SK-N-SH (cell line): Measurements from ENCODE around the gene CD86. TPM values are rescaled to one million over a fixed set of nuclear protein-coding genes. Genes with fewer than 3 reads are reported as not detected.

ENCODE experiments used
- CTCF ChIA-PET: fragments of 300-600, 350-600 bp; formaldehyde crosslinking; extraction: SDS; loops from one replicate; lab custom pipeline; 2021; lab: Yijun Ruan, JAX
- POLR2A ChIA-PET: fragments of 350-600 bp; sonication (Branson Sonifier 250); formaldehyde crosslinking; extraction: SDS; loops from one replicate; lab custom pipeline; 2020; ENCODE audit warnings: antibody characterized with exemption, inconsistent platforms; lab: Yijun Ruan, JAX
- DNase-seq: peaks from one replicate; pipeline ENCODE4 v3.0.0; 2012
- H2AFZ ChIP-seq: fragments of 200-600 bp; sonication (generic); 2 replicates; pipeline ENCODE4 v1.8.1; 2016; ENCODE audit warnings: antibody characterized with exemption, mild to moderate bottlenecking, low read depth
- H3F3A ChIP-seq: fragments of 200-600 bp; sonication (generic); replicated peaks from 2 replicates; pipeline ENCODE3; 2016; ENCODE audit warnings: antibody characterized with exemption, mild to moderate bottlenecking; ENCODE audit not compliant: insufficient read depth
- H3K27ac ChIP-seq, 2 experiments: fragments of 200-500 bp in 1 of 2; fragments of 200-600 bp in 1 of 2; sonication (Bioruptor generic) in 1 of 2; sonication (generic), shearing (Covaris generic) in 1 of 2; 2 replicates each; pipeline versions ENCODE4 v1.5.1 to v1.6.1; 2014 to 2016; ENCODE audit warnings: low read depth in 2 of 2, inconsistent platforms in 1 of 2, low read length in 1 of 2, mild to moderate bottlenecking in 1 of 2, mixed read lengths in 1 of 2
- H3K27me3 ChIP-seq: fragments of 200-600 bp; sonication (generic), shearing (Covaris generic); 2 replicates; pipeline ENCODE4 v1.6.1; 2016; ENCODE audit warnings: mixed run types; ENCODE audit not compliant: insufficient read depth
- H3K36me3 ChIP-seq, 2 experiments: fragments of 200-500 bp in 1 of 2; fragments of 200-600 bp in 1 of 2; sonication (Bioruptor generic) in 1 of 2; sonication (generic) in 1 of 2; replicated peaks in 1 of 2; 2 replicates each; pipeline versions ENCODE3 to v1.5.1; 2014 to 2016; ENCODE audit warnings: low read length in 1 of 2, mild to moderate bottlenecking in 1 of 2; ENCODE audit not compliant: insufficient read depth in 2 of 2, control insufficient read depth in 1 of 2
- H3K4me1 ChIP-seq, 2 experiments: fragments of 200-500 bp in 1 of 2; fragments of 200-600 bp in 1 of 2; sonication (Bioruptor generic) in 1 of 2; sonication (generic), shearing (Covaris generic) in 1 of 2; 2 replicates each; pipeline versions ENCODE4 v1.5.1 to v1.6.1; 2014 to 2016; ENCODE audit warnings: low read depth in 1 of 2, low read length in 1 of 2, mixed run types in 1 of 2; ENCODE audit not compliant: insufficient read depth in 2 of 2, control insufficient read depth in 1 of 2
- H3K4me2 ChIP-seq: fragments of 200-600 bp; sonication (generic), shearing (Covaris generic); 2 replicates; pipeline ENCODE4 v1.6.1; 2017; ENCODE audit warnings: mixed run types
- H3K4me3 ChIP-seq, 2 experiments: fragments of 200-500 bp in 1 of 2; fragments of 200-600 bp in 1 of 2; sonication (Bioruptor generic) in 1 of 2; sonication (generic), shearing (Covaris generic) in 1 of 2; 2 replicates each; pipeline versions ENCODE4 v1.5.1 to v1.8.1; 2014 to 2016; ENCODE audit warnings: low read depth in 2 of 2, inconsistent platforms in 1 of 2, low read length in 1 of 2, mild to moderate bottlenecking in 1 of 2, mixed read lengths in 1 of 2, moderate library complexity in 1 of 2
- H3K79me2 ChIP-seq: fragments of 200-600 bp; sonication (generic); 2 replicates; pipeline ENCODE4 v1.8.1; 2017; ENCODE audit warnings: mild to moderate bottlenecking; ENCODE audit not compliant: insufficient read depth
- H3K9ac ChIP-seq: fragments of 200-600 bp; sonication (generic); 2 replicates; pipeline ENCODE4 v1.6.1; 2017; ENCODE audit warnings: mixed run types
- H3K9me2 ChIP-seq: fragments of 200-600 bp; sonication (generic); 2 replicates; pipeline ENCODE4 v1.6.1; 2017; ENCODE audit warnings: mixed run types
- H3K9me3 ChIP-seq: fragments of 200-600 bp; sonication (generic); 2 replicates; pipeline ENCODE4 v1.6.1; 2017; ENCODE audit warnings: mixed run types, mild to moderate bottlenecking, moderate library complexity
- H4K20me1 ChIP-seq: fragments of 200-600 bp; sonication (generic); 2 replicates; pipeline ENCODE4 v1.6.1; 2017; ENCODE audit warnings: mild to moderate bottlenecking, mixed run types; ENCODE audit not compliant: insufficient read depth
- CTCF ChIP-seq: fragments of 200-600 bp; sonication (generic); IDR thresholded peaks from 2 replicates; pipeline ENCODE4 v1.6.1; 2017; ENCODE audit warnings: antibody characterized with exemption, mild to moderate bottlenecking, moderate library complexity
- ELF1 ChIP-seq: IDR thresholded peaks from 2 replicates; pipeline ENCODE4 v1.4.0; 2012
- EP300 ChIP-seq, 2 experiments: IDR thresholded peaks; 2 replicates each; pipeline versions ENCODE4 v1.4.0 to v1.6.1; 2012; ENCODE audit warnings: borderline replicate concordance in 1 of 2, low read depth in 1 of 2, low read length in 1 of 2
- FOSL2 ChIP-seq: IDR thresholded peaks from 2 replicates; pipeline ENCODE4 v1.4.0; 2012; ENCODE audit warnings: low read depth, mild to moderate bottlenecking, moderate library complexity, borderline replicate concordance
- FOXJ3 ChIP-seq: sonication (generic); formaldehyde crosslinking; IDR thresholded peaks from 2 replicates; pipeline ENCODE4 v1.5.1; 2020; ENCODE audit warnings: mild to moderate bottlenecking, missing genetic modification reagents
- FOXM1 ChIP-seq: IDR thresholded peaks from 2 replicates; pipeline ENCODE4 v1.4.0; 2012; ENCODE audit warnings: low read depth, mild to moderate bottlenecking
- MAX ChIP-seq: IDR thresholded peaks from 2 replicates; pipeline ENCODE4 v1.4.0; 2012; ENCODE audit warnings: low read depth
- MEF2A ChIP-seq: IDR thresholded peaks from 2 replicates; pipeline ENCODE4 v1.4.0; 2012; ENCODE audit warnings: low read depth, borderline replicate concordance
- NRF1 ChIP-seq: IDR thresholded peaks from 2 replicates; pipeline ENCODE4 v1.6.1; 2012; ENCODE audit warnings: low read depth, mild to moderate bottlenecking, low read length
- POLR2AphosphoS5 ChIP-seq: IDR thresholded peaks from 2 replicates; pipeline ENCODE4 v1.6.1; 2012; ENCODE audit warnings: low read depth, low read length
- RAD21 ChIP-seq: IDR thresholded peaks from 2 replicates; pipeline ENCODE4 v1.6.1; 2012; ENCODE audit warnings: mild to moderate bottlenecking, low read length
- RCOR1 ChIP-seq: fragments of 150-350 bp; IDR thresholded peaks from 2 replicates; pipeline ENCODE4 v1.6.1; 2017; ENCODE audit warnings: antibody characterized with exemption, low read length
- RFX5 ChIP-seq: IDR thresholded peaks from 2 replicates; pipeline ENCODE4 v1.6.1; 2012; ENCODE audit warnings: mild to moderate bottlenecking, improper control_type of control experiment, low read length
- SIN3A ChIP-seq: IDR thresholded peaks from 2 replicates; pipeline ENCODE4 v1.6.1; 2012; ENCODE audit warnings: low read depth, mild to moderate bottlenecking, low read length, moderate library complexity, borderline replicate concordance
- SMC3 ChIP-seq: IDR thresholded peaks from 2 replicates; pipeline ENCODE4 v1.6.1; 2012; ENCODE audit warnings: low read depth, low read length, improper control_type of control experiment
- USF1 ChIP-seq: IDR thresholded peaks from 2 replicates; pipeline ENCODE4 v1.4.0; 2012; ENCODE audit warnings: low read depth, borderline replicate concordance
- USF2 ChIP-seq: fragments of 150-350 bp; IDR thresholded peaks from 2 replicates; pipeline ENCODE4 v1.6.1; 2017; ENCODE audit warnings: antibody characterized with exemption, low read length, low read depth, borderline replicate concordance
- YY1 ChIP-seq: IDR thresholded peaks from 2 replicates; pipeline ENCODE4 v1.4.0; 2012; ENCODE audit warnings: low read depth, mild to moderate bottlenecking
- WGBS: methylation state at CpG from one replicate; pipeline ENCODE4 v1.1.6; 2017; ENCODE audit warnings: low lambda C conversion rate; 5-methylcytosine and 5-hydroxymethylcytosine counted together
- polyA plus RNA-seq, 3 experiments: library from polyadenylated mRNA; depleted of rRNA; stranded (reverse); fragments of >200 nt; gene quantifications; 2 replicates each; pipeline ENCODE4 v1.2.3, GENCODE V29; 2012
- TF ChIP-seq, protein P1 (sequence below): IDR thresholded peaks from 2 replicates; pipeline ENCODE4 v1.4.0; 2012; ENCODE audit warnings: low read depth, borderline replicate concordance
- TF ChIP-seq, protein P2 (sequence below): IDR thresholded peaks from 2 replicates; pipeline ENCODE4 v1.6.1; 2012; ENCODE audit warnings: mild to moderate bottlenecking, low read depth, low read length, moderate library complexity

Gene CD86
- polyA plus RNA-seq, 1 of the 3 experiments (the other 2 are of a cell fraction) = not detected

- no peak for TF ChIP-seq RAD21
- no peak for TF ChIP-seq FOXM1
- TF ChIP-seq, protein P1, sequence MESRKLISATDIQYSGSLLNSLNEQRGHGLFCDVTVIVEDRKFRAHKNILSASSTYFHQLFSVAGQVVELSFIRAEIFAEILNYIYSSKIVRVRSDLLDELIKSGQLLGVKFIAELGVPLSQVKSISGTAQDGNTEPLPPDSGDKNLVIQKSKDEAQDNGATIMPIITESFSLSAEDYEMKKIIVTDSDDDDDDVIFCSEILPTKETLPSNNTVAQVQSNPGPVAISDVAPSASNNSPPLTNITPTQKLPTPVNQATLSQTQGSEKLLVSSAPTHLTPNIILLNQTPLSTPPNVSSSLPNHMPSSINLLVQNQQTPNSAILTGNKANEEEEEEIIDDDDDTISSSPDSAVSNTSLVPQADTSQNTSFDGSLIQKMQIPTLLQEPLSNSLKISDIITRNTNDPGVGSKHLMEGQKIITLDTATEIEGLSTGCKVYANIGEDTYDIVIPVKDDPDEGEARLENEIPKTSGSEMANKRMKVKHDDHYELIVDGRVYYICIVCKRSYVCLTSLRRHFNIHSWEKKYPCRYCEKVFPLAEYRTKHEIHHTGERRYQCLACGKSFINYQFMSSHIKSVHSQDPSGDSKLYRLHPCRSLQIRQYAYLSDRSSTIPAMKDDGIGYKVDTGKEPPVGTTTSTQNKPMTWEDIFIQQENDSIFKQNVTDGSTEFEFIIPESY = no peak
- TF ChIP-seq MAX = no peak
These were observed 43.4 kb downstream of the CD86 start (continued) for GRCh38 chr3:122098611-122099010.

GRCh38 chr3:122099255-122099654 lies 44.1 kb downstream of the CD86 start:
- ChIA-PET POLR2A (no interaction called here), CTCF (no interaction called here)
- H3K4me1 ChIP-seq = no peaks in the 10 kb centered on the region
- H3K9me3 ChIP-seq = no peaks in the 10 kb centered on the region
- no peaks in the 10 kb centered on the region for H3K9me2 ChIP-seq
- no peak for DNase-seq
- H3F3A ChIP-seq = no peaks in the 10 kb centered on the region
- no peak overlapping the region for H3K4me3 ChIP-seq
- H3K27ac ChIP-seq = no peak overlapping the region
- H3K4me2 ChIP-seq = no peak overlapping the region
- no peaks in the 10 kb centered on the region for H3K79me2 ChIP-seq
- H3K36me3 ChIP-seq = no peaks in the 10 kb centered on the region
- H3K9ac ChIP-seq = no peak overlapping the region
- H4K20me1 ChIP-seq = no peaks in the 10 kb centered on the region
- no peak for TF ChIP-seq EP300 (IDR thresholded peaks at IDR 0.05; ENCODE audit: borderline replicate concordance in 1 of 2, low read depth in 1 of 2, low read length in 1 of 2)
- no peak for TF ChIP-seq FOSL2
- TF ChIP-seq YY1 = no peak
- no peak for TF ChIP-seq USF2
- no peak for TF ChIP-seq POLR2AphosphoS5
- TF ChIP-seq, protein P2, sequence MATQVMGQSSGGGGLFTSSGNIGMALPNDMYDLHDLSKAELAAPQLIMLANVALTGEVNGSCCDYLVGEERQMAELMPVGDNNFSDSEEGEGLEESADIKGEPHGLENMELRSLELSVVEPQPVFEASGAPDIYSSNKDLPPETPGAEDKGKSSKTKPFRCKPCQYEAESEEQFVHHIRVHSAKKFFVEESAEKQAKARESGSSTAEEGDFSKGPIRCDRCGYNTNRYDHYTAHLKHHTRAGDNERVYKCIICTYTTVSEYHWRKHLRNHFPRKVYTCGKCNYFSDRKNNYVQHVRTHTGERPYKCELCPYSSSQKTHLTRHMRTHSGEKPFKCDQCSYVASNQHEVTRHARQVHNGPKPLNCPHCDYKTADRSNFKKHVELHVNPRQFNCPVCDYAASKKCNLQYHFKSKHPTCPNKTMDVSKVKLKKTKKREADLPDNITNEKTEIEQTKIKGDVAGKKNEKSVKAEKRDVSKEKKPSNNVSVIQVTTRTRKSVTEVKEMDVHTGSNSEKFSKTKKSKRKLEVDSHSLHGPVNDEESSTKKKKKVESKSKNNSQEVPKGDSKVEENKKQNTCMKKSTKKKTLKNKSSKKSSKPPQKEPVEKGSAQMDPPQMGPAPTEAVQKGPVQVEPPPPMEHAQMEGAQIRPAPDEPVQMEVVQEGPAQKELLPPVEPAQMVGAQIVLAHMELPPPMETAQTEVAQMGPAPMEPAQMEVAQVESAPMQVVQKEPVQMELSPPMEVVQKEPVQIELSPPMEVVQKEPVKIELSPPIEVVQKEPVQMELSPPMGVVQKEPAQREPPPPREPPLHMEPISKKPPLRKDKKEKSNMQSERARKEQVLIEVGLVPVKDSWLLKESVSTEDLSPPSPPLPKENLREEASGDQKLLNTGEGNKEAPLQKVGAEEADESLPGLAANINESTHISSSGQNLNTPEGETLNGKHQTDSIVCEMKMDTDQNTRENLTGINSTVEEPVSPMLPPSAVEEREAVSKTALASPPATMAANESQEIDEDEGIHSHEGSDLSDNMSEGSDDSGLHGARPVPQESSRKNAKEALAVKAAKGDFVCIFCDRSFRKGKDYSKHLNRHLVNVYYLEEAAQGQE = no peak
- TF ChIP-seq RFX5 = no peak
- TF ChIP-seq RCOR1 = no peak
- no peak for TF ChIP-seq MEF2A
- TF ChIP-seq FOXM1 = no peak
- TF ChIP-seq SMC3 = no peak
- TF ChIP-seq, protein P1 = no peak
- TF ChIP-seq FOXJ3 (CRISPR knock-in tag) = no peak
- no peak for TF ChIP-seq NRF1
- no peak for TF ChIP-seq ELF1
- no peak for TF ChIP-seq CTCF
- no peak for TF ChIP-seq SIN3A
- TF ChIP-seq USF1 = no peak
- H3K27me3 ChIP-seq = peaks cover 13% of the 10 kb centered on the region; the same call in 1 of the 2 replicates
- 0% methylated on average over 2 of the region's 2 CpGs for WGBS
- no peak overlapping the region for H2AFZ ChIP-seq
